ENCODE measurements around the gene OR2S2. TPM values are rescaled to one million over a fixed set of nuclear protein-coding genes. Genes with fewer than 3 reads are reported as not detected.

The OR2S2 gene
- total RNA-seq, 1 donor from 2014 or later: not detected

- DNase-seq: no peak
- TF ChIP-seq CTCF (IDR thresholded peaks at IDR 0.05; ENCODE audit: partially characterized antibody, unreplicated experiment): no peak
- Mint-ChIP-seq H3K27me3 (ENCODE audit: unreplicated experiment) (peaks cover 4% of the 10 kb centered on the region), H3K27ac (ENCODE audit: unreplicated experiment) (no peak overlapping the region), H3K36me3 (ENCODE audit: unreplicated experiment) (no peaks in the 10 kb centered on the region), H3K9me3 (ENCODE audit: unreplicated experiment) (no peaks in the 10 kb centered on the region), H3K4me3 (ENCODE audit: unreplicated experiment) (no peak overlapping the region), H3K4me1 (ENCODE audit: low read depth, unreplicated experiment) (no peaks in the 10 kb centered on the region)
Measured at GRCh38 chr9:35984021-35984420, 26.1 kb upstream of the OR2S2 start.

- H3K9me3 Mint-ChIP-seq (ENCODE audit: unreplicated experiment): no peaks in the 10 kb centered on the region
- no peak overlapping the region for H3K4me3 Mint-ChIP-seq (ENCODE audit: unreplicated experiment)
- no peak for TF ChIP-seq CTCF (IDR thresholded peaks at IDR 0.05; ENCODE audit: partially characterized antibody, unreplicated experiment)
- H3K27me3 Mint-ChIP-seq (ENCODE audit: unreplicated experiment): peaks cover 6% of the 10 kb centered on the region
- H3K36me3 Mint-ChIP-seq (ENCODE audit: unreplicated experiment): no peaks in the 10 kb centered on the region
- no peak for DNase-seq
- H3K27ac Mint-ChIP-seq (ENCODE audit: unreplicated experiment): no peak overlapping the region
- H3K4me1 Mint-ChIP-seq (ENCODE audit: low read depth, unreplicated experiment): no peaks in the 10 kb centered on the region
Measured at GRCh38 chr9:35981699-35982098, 23.7 kb upstream of the OR2S2 start.

- Mint-ChIP-seq H3K27ac (ENCODE audit: unreplicated experiment) (no peak overlapping the region), H3K27me3 (ENCODE audit: unreplicated experiment) (peaks cover 6% of the 10 kb centered on the region), H3K36me3 (ENCODE audit: unreplicated experiment) (peaks cover 9% of the 10 kb centered on the region), H3K4me3 (ENCODE audit: unreplicated experiment) (no peak overlapping the region), H3K9me3 (ENCODE audit: unreplicated experiment) (peaks cover 4% of the 10 kb centered on the region), H3K4me1 (ENCODE audit: low read depth, unreplicated experiment) (no peaks in the 10 kb centered on the region)
- no peak for TF ChIP-seq CTCF (IDR thresholded peaks at IDR 0.05; ENCODE audit: partially characterized antibody, unreplicated experiment)
- DNase-seq: no peak
Measured at GRCh38 chr9:35980289-35981011, 22.5 kb upstream of the OR2S2 start.

- no peak overlapping the region for H3K27ac Mint-ChIP-seq (ENCODE audit: unreplicated experiment)
- peaks cover 6% of the 10 kb centered on the region for H3K9me3 Mint-ChIP-seq (ENCODE audit: unreplicated experiment)
- no peak overlapping the region for H3K4me3 Mint-ChIP-seq (ENCODE audit: unreplicated experiment)
- DNase-seq: no peak
- no peaks in the 10 kb centered on the region for H3K4me1 Mint-ChIP-seq (ENCODE audit: low read depth, unreplicated experiment)
- no peak for TF ChIP-seq CTCF (IDR thresholded peaks at IDR 0.05; ENCODE audit: partially characterized antibody, unreplicated experiment)
- peaks cover 6% of the 10 kb centered on the region for H3K27me3 Mint-ChIP-seq (ENCODE audit: unreplicated experiment)
- peaks cover 20% of the 10 kb centered on the region for H3K36me3 Mint-ChIP-seq (ENCODE audit: unreplicated experiment)
Measured at GRCh38 chr9:35978792-35979191, 20.8 kb upstream of the OR2S2 start.

- TF ChIP-seq CTCF (IDR thresholded peaks at IDR 0.05; ENCODE audit: partially characterized antibody, unreplicated experiment): no peak
- peaks cover 6% of the 10 kb centered on the region for H3K27me3 Mint-ChIP-seq (ENCODE audit: unreplicated experiment)
- peaks cover 8% of the 10 kb centered on the region for H3K4me1 Mint-ChIP-seq (ENCODE audit: low read depth, unreplicated experiment)
- H3K9me3 Mint-ChIP-seq (ENCODE audit: unreplicated experiment): peaks cover 6% of the 10 kb centered on the region
- H3K36me3 Mint-ChIP-seq (ENCODE audit: unreplicated experiment): peaks cover 24% of the 10 kb centered on the region
- no peak overlapping the region for H3K27ac Mint-ChIP-seq (ENCODE audit: unreplicated experiment)
- no peak for DNase-seq
- peak overlapping the region; percentile 21 for H3K4me3 Mint-ChIP-seq (ENCODE audit: unreplicated experiment)
Measured at GRCh38 chr9:35976726-35977125, 18.8 kb upstream of the OR2S2 start.
